ENCODE data around the gene CSGALNACT2. TPM values are rescaled to one million over a fixed set of nuclear protein-coding genes. Genes with fewer than 3 reads are reported as not detected.

The CSGALNACT2 gene
- total RNA-seq, 1 experiment from 2014 or later: 3.0 TPM

DNA sequence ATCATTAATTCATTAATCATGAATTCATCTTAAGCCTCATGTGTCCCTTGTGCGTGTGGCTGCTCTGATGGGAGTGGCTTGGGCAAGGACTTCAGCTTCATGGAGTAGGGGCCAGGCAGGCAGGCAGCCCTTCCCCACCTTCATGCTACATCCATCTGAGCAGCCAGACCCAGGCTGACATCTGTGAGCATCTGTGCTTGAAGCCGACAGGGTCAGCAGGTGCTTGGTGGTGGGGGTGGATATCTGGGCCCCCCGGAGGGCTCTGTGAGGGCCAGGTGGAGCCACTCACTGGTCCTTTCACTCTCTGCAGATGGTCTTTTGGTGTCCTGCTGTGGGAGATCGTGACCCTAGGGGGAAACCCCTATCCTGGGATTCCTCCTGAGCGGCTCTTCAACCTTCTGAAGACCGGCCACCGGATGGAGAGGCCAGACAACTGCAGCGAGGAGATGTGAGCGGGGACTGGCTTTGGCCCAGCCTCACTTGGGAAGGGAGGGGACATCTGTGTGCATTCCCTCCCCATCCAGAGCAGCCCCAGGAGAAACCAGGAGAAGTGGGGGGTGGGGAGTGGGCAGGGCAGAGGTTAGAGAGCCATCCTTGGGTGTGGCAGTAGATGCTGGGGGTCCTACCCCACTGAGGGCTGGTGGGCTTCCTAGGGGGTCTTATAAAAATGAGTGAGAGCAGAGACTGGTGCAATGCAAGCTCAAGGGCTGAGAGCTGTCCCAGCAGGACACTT lies 14.7 kb upstream of the CSGALNACT2 start:
- DNase-seq (ENCODE audit: low read depth): no peak

GRCh38 chr10:43124094-43124521 lies 14.1 kb upstream of the CSGALNACT2 start:
- DNase-seq (ENCODE audit: low read depth): no peak

GRCh38 chr10:43124574-43125273 lies 13.5 kb upstream of the CSGALNACT2 start:
- DNase-seq (ENCODE audit: low read depth): no peak

- DNase-seq (ENCODE audit: low read depth): no peak
These were observed 12.9 kb upstream of the CSGALNACT2 start for GRCh38 chr10:43125274-43125845.

- DNase-seq (ENCODE audit: low read depth): no peak
These were observed 12.1 kb upstream of the CSGALNACT2 start for GRCh38 chr10:43125881-43126731.

GRCh38 chr10:43126759-43127424 lies 11.4 kb upstream of the CSGALNACT2 start:
- no peak for DNase-seq (ENCODE audit: low read depth)

GRCh38 chr10:43127442-43127841 lies 10.8 kb upstream of the CSGALNACT2 start:
- no peak for DNase-seq (ENCODE audit: low read depth)

- DNase-seq (ENCODE audit: low read depth): no peak
These were observed 9.9 kb upstream of the CSGALNACT2 start for GRCh38 chr10:43128331-43128730.

DNA sequence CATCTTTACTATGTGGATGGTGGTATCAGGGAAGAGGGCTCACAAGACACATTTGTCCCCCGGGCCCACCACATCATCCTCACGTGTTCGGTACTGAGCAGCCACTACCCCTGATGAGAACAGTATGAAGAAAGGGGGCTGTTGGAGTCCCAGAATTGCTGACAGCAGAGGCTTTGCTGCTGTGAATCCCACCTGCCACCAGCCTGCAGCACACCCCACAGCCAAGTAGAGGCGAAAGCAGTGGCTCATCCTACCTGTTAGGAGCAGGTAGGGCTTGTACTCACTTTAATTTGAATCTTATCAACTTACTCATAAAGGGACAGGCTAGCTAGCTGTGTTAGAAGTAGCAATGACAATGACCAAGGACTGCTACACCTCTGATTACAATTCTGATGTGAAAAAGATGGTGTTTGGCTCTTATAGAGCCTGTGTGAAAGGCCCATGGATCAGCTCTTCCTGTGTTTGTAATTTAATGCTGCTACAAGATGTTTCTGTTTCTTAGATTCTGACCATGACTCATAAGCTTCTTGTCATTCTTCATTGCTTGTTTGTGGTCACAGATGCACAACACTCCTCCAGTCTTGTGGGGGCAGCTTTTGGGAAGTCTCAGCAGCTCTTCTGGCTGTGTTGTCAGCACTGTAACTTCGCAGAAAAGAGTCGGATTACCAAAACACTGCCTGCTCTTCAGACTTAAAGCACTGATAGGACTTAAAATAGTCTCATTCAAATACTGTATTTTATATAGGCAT lies 9.1 kb upstream of the CSGALNACT2 start:
- DNase-seq (ENCODE audit: low read depth): peak; percentile 85

- no peak for DNase-seq (ENCODE audit: low read depth)
These were observed 7.5 kb upstream of the CSGALNACT2 start for GRCh38 chr10:43130770-43131171.

- no peak for DNase-seq (ENCODE audit: low read depth)
These were observed 7.0 kb upstream of the CSGALNACT2 start for GRCh38 chr10:43131256-43131655.

- no peak for DNase-seq (ENCODE audit: low read depth)
These were observed 6.3 kb upstream of the CSGALNACT2 start for GRCh38 chr10:43131906-43132305.

DNA sequence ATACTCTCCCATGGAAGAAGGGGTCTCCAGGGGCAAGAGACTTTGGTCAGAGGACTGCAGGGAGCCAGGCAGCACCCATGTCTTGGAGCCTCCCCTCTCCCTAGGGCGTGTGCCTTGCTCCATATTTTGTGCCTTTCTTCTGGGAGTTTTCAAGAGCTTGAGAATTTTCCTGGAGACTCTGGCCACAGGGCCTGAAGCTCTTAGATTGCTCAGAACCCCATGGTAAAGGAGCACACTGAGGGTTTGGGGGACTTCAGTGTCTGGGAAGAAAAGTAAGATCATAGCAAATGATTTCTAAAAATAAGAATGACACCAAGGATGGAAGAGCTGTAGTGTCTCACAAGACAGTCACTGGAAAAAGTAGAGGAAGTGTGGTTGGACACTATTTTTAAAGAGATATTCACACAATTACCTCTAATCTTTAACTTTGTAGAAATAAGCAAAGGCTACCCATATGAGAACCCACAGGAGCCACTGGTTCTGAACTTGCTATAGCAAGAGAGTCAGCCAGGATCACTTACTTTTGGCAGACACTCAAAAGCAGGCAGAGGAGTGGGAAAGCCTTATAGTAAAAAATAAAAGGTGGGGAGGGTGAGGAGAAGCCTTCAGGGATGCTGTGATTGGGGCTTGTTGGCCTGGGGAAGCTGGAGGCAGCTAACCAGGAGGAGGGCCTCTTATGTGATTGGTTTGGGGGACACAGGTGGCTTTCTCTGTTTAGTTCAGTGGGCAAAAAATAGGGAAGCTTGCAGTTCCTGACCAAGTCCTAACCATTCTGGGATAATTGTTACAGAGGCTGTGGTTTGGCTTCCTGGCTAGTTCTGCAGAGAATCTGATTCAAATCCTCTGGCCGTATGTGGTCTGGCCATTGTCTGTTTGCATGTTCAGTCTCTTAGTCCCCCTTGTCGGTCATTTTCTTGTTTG lies 5.1 kb upstream of the CSGALNACT2 start:
- DNase-seq (ENCODE audit: low read depth): no peak

DNA sequence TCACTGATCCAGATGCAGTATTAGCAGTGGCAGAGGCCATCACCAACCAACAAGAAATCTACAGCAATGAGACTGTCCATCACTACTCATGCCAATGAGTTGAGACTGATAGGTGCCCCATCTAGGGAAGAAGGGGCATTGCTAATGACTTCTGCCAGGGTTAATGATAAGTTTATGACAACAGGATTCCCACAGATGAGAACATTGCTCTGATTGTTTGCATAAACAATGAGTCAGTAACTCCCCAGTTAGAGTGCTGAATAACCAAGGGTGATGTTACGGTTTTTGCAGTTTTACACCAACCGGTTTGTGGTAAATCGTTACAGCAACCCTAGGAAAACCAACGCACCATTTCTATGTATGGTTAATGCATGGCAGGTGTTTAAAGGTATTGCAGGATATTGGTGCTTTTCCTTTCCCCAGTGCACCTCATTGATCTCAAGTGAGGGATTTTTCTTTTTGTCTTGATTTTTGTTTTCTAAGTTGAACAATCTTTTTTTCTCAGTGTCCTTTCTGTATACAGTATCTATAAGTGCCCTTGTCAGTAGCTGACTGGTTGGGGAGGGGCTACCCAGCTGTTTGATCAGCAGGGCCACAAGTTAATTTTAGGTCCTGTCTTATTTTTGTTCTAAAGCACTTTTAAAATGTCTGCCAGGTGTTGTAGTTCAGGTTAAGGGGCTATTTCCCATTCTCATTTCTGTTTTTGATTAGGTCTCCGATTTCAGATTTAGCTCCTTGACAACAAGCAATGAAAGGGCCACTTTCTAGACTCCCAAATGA lies 3.9 kb upstream of the CSGALNACT2 start:
- no peak for DNase-seq (ENCODE audit: low read depth)

DNA sequence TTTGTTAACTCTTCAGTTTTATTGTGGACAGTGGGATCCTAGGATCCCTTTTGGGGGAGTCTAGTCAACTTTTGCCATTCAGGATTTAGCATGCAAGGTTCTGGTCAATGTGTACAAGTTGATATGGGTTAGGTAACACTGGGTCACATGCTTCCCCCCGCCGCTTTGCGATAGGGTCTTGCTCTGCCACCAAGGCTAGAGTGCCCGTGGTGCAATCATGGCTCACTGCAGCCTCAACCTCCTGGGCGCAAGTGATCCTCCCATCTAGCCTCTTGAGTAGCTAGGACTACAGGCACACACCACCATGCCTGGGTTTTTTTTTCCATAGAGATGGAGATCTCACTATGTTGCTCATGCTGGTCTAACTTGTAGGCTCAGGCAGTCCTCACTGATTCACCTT lies 3.2 kb upstream of the CSGALNACT2 start:
- DNase-seq (ENCODE audit: low read depth): no peak

GRCh38 chr10:43135656-43136055 lies 2.6 kb upstream of the CSGALNACT2 start:
- DNase-seq (ENCODE audit: low read depth): no peak

DNA sequence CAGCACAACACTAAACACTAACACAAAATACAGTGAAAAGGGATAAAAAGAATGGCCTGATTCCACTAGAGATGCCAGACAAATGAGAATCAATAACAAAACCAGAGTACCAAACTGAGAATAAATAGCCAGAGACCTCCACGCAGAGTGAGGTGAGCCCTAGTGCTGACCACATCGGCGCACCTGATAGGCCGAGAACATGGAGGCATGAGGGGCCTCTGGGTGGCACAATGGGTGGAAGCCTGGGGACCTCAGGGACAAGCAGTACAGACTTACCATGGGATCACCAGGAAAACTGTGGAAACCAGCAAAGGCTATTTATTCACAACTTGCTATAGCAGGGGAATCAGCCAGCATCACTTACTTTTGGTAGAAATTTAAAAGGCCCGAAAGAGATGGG lies 1.8 kb upstream of the CSGALNACT2 start:
- DNase-seq (ENCODE audit: low read depth): no peak

DNA sequence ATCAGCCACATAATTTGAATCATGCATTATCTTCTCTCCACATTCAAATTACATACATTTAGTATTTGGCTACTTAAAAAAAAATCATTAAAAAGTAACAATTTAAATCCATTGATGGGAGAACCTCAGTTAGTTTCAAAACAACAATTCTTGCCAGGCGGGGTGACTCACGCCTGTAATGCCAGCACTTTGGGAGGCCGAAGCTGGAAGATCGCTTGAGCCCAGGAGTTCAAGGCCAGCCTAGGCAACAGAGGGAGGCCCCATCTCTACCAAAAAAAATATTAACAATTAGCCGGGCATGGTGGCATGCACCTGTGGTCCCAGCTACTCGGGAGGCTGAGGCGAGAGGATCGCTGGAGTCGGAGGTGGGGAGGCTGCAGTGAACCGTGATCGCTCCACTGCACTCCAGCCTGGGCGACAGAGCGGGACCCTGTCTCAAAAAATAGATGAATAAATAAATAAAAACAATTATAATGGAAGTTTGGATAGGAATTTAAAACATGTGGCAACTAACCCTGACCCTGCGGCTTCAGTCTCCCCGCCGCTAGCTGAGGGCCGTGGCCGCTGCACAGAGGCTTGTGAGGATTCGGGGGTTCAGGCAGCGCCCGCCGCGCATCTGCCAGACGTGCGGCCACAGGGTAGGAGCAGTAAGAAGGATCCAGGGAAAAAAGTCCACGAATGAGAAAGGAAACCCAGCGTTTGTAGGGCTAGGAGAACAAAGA lies 1.1 kb upstream of the CSGALNACT2 start:
- no peak for DNase-seq (ENCODE audit: low read depth)
